GM12864 (cell line): ENCODE measurements around the gene HS3ST4.

Experiments used
- DNase-seq: peaks from one replicate; pipeline ENCODE4 v3.0.0-alpha.2; 2011; ENCODE audit warnings: low read depth
- H3K4me3 ChIP-seq: 2 replicates; pipeline ENCODE4 v1.5.1; 2011; ENCODE audit warnings: mild to moderate bottlenecking, low read depth, low read length, control low read depth
- CTCF ChIP-seq: IDR thresholded peaks from 2 replicates; pipeline ENCODE4 v1.5.1; 2011; ENCODE audit warnings: low read depth, mild to moderate bottlenecking, moderate library complexity, low read length, control low read depth, inconsistent platforms; ENCODE audit errors: missing control alignments

The HS3ST4 gene

DNA sequence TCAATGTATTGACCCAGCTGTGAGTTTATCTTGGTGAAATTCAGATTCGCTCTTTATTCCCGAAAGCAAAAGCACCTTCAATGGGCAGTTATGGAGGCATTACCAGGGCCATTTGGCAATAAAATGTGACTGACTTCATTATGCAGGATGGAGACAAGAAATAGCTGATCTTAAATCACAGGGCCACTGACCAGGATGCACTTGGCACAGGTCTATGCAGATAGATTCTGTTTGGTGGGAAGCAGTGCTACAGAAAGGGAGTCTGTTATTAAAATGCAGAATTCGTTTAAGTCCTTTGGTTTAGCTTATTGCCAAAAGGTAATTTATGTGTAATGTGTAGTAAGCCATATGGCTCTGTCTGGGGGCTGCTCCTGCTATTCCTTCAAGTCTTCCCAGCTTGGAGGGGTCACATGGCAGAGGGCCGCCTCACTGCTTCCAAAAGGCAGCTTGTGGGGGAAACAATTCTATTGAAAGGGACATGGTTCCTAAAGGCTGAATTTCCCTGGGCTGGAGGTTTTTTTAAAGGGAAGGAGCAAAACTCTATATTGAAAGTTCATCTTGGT lies 239.8 kb downstream of the HS3ST4 start:
- no peak overlapping the region for H3K4me3 ChIP-seq
- TF ChIP-seq CTCF: no peak
- no peak for DNase-seq

DNA sequence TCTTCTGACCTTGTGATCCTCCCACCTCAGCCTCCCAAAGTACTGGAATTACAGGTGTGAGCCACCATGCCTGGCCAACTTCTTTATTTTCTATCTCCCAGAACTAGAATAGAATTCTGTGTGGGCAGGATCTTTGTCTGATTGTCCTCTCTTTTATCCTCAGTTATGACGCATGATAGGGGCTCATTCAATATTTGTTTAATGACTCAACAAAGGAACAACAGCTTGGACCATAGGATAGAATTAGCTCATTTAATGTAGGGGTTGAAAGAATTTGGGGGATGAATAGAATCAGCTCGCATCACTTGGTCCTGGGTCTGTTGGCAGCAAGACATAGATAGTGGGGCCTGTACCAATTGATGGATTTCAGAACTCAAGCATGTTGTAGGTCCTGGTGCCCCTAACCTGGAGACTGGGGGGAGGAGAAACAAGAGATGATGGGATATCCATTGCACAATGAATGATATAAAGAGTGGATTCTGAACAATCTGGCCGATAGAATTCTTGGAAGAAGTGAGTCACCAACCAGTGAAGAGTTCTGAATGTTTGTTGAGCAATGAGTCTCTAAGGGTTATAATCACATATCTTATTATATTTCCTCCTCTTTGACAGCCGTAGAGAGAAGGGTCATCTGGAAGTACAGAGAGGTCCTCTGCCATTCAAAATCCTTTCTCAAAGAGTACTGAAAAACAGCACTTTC lies 250.2 kb downstream of the HS3ST4 start:
- DNase-seq: no peak
- TF ChIP-seq CTCF: no peak
- H3K4me3 ChIP-seq: no peak overlapping the region

GRCh38 chr16:25950586-25951281 lies 259.0 kb downstream of the HS3ST4 start:
- no peak for TF ChIP-seq CTCF
- DNase-seq: no peak
- no peak overlapping the region for H3K4me3 ChIP-seq

GRCh38 chr16:25951999-25952398 lies 260.2 kb downstream of the HS3ST4 start:
- no peak for DNase-seq
- no peak for TF ChIP-seq CTCF
- H3K4me3 ChIP-seq: no peak overlapping the region

- H3K4me3 ChIP-seq: no peak overlapping the region
- no peak for TF ChIP-seq CTCF
- no peak for DNase-seq
Observed at GRCh38 chr16:25952983-25953382, 261.2 kb downstream of the HS3ST4 start.

- no peak for DNase-seq
- H3K4me3 ChIP-seq: no peak overlapping the region
- no peak for TF ChIP-seq CTCF
Observed at GRCh38 chr16:25957707-25958106, 265.9 kb downstream of the HS3ST4 start.
